ENCODE measurements around the gene DZIP3. TPM values are rescaled to one million over a fixed set of nuclear protein-coding genes. Genes with fewer than 3 reads are reported as not detected.
A peak's percentile ranks its signal among the peaks of the same experiment; 100 is the strongest.
"Not testable (repeated sequence)": the region's sequence is repeated elsewhere in the genome, so short reads cannot be mapped to it uniquely, and the experiment has no call there.

Gene DZIP3
- total and polyA plus RNA-seq, 8 donors, result 2.8 to 12.3 (median 6.0) TPM

GRCh38 chr3:108620250-108620649, 30.7 kb downstream of the DZIP3 start:
- FAIRE-seq (no peak), ATAC-seq (peak in 3 of 4 donors; percentile 63 to 89 (median 64)), DNase-seq (peak in 1 of 6 donors; percentile 18)
- Histone ChIP-seq H3K4me1 (peaks cover 0 to 9% (median 0%) of the 10 kb centered on the region in 3 donors), H3K9me3 (no peaks in the 10 kb centered on the region), H3K36me3 (no peaks in the 10 kb centered on the region), H3K27me3 (no peaks in the 10 kb centered on the region), H3K4me3 (no peak overlapping the region), H3K27ac (no peak overlapping the region)
- no peak for TF ChIP-seq CTCF (IDR thresholded peaks at IDR 0.05)
- 14 to 30% methylated on average over 1 of the region's 1 CpG for WGBS, 2 donors
- intact Hi-C loops (cut with DNase I), result no loop called here

DNA sequence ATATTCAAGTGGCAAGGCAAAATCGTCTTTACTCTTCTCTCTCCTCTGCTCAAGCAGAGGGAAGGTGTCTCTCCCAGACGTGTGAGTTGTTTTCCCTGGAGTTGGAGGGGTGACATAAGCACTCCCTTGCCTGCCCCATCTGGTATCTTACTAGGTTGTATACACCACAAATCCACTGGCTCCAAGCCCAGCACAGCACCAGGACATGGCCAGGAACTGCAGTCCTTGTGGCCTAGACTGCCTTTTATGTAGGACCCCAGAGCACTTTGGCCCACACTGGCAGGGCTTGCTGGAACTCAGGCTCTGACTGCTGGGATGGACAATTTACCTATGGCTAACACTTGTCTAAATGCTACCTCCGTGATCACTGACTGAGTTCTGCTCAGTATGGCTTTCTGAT, 34.0 kb downstream of the DZIP3 start:
- Histone ChIP-seq H3K27me3 (no peaks in the 10 kb centered on the region), H3K9me3 (no peaks in the 10 kb centered on the region), H3K27ac (no peak overlapping the region), H3K4me1 (peaks cover 0 to 9% (median 0%) of the 10 kb centered on the region in 3 donors), H3K4me3 (no peak overlapping the region), H3K36me3 (no peaks in the 10 kb centered on the region)
- WGBS, 2 donors, result 77 to 79% methylated on average over 3 of the region's 3 CpGs
- DNase-seq (no peak), FAIRE-seq (no peak), ATAC-seq (no peak)
- no peak for TF ChIP-seq CTCF (IDR thresholded peaks at IDR 0.05)
- intact Hi-C loops (cut with DNase I), result no loop called here

GRCh38 chr3:108629974-108630373, 40.5 kb downstream of the DZIP3 start:
- H3K9me3 ChIP-seq, result no peaks in the 10 kb centered on the region
- 41 to 48% methylated on average over 1 of the region's 1 CpG for WGBS, 2 donors
- no peaks in the 10 kb centered on the region for H3K36me3 ChIP-seq
- peak overlapping the region in 1 of 4 donors; percentile 10 for H3K27ac ChIP-seq
- no peak for TF ChIP-seq CTCF (IDR thresholded peaks at IDR 0.05)
- H3K4me3 ChIP-seq, result no peak overlapping the region
- FAIRE-seq (peak; percentile 59), DNase-seq (no peak), ATAC-seq (peak in 3 of 4 donors; percentile 63 to 83 (median 78))
- H3K4me1 ChIP-seq, result peaks cover 0 to 20% (median 13%) of the 10 kb centered on the region in 3 donors
- H3K27me3 ChIP-seq, result no peaks in the 10 kb centered on the region
- intact Hi-C loops (cut with DNase I), result no loop called here

DNA sequence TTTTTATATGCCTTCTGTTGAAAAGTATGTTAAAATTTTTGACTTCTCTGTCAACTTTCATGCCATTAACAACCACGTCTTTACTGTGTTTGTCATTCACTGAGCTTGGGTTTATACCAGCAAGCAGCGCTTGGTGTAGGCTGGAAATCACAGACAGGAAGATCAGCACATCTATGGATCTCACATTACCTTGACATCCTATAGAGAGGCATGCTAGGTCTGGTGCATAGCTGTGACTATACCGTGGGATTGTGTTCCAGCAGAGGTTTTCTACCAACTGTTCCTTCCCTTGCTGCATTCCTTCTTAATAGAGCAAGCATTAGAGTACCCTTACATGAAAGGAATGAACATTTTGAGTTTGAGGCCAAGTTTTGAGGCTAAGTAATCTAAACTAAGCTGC, 53.0 kb downstream of the DZIP3 start:
- FAIRE-seq (no peak), DNase-seq (no peak), ATAC-seq (no peak)
- H3K27me3 ChIP-seq, result no peaks in the 10 kb centered on the region
- intact Hi-C loops (cut with DNase I), result no loop called here
- no peaks in the 10 kb centered on the region for H3K9me3 ChIP-seq
- WGBS, 2 donors, result 93% methylated on average over 3 of the region's 3 CpGs
- H3K27ac ChIP-seq, result no peak overlapping the region
- no peak overlapping the region for H3K4me3 ChIP-seq
- no peaks in the 10 kb centered on the region for H3K4me1 ChIP-seq
- peaks cover 0 to 7% (median 0%) of the 10 kb centered on the region in 3 donors for H3K36me3 ChIP-seq
- TF ChIP-seq CTCF (IDR thresholded peaks at IDR 0.05), result no peak

DNA sequence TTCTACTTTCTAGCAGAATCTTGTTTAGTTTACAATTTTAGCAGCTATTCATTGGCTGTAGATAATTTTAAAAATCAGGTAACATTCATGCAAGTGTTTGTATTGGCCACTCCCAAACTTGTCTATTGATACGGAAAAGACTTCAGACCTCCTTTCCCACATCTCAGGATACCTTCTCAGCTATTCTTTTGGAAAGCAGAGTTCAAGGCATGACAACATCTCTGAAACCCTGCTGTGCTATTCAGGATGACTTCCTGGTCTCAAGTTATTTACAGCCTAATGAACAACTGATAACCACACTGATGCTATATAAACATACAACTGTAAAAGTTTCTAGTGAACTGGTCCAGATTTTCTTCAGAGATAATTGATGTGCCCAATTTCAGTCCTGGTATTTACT, 55.8 kb downstream of the DZIP3 start:
- 86 to 90% methylated on average over 1 of the region's 1 CpG for WGBS, 2 donors
- ATAC-seq (no peak), FAIRE-seq (no peak), DNase-seq (no peak)
- Histone ChIP-seq H3K36me3 (peaks cover 0 to 10% (median 0%) of the 10 kb centered on the region in 3 donors), H3K4me3 (no peak overlapping the region), H3K4me1 (peaks cover 0 to 3% (median 0%) of the 10 kb centered on the region in 3 donors), H3K9me3 (no peaks in the 10 kb centered on the region), H3K27me3 (no peaks in the 10 kb centered on the region), H3K27ac (no peak overlapping the region)
- no peak for TF ChIP-seq CTCF (IDR thresholded peaks at IDR 0.05)
- intact Hi-C loops (cut with DNase I), result no loop called here

DNA sequence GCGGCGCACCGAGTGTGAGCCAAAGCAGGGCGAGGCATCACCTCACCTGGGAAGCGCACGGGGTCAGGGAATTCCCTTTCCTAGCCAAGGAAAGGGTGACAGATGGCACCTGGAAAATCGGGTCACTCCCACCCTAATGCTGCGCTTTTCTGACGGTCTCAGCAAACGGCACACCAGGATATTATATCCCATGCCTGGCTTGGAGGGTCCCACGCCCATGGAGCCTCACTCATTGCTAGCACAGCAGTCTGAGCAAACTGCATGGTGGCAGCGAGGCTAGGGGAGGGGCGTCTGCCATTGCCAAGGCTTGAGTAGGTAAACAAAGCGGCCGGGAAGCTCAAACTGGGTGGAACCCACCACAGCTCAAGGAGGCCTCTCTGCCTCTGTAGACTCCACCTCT, 66.1 kb downstream of the DZIP3 start:
- peak in 2 of 6 donors; percentile 29 to 30 for DNase-seq
- H3K36me3 ChIP-seq; H3K27me3 ChIP-seq; H3K4me3 ChIP-seq; H3K27ac ChIP-seq; intact Hi-C loops (cut with DNase I); H3K9me3 ChIP-seq; FAIRE-seq; H3K4me1 ChIP-seq; ATAC-seq: not testable (repeated sequence)
- 95 to 96% methylated on average over 15 of the region's 15 CpGs for WGBS, 2 donors
